Islet precursor cell (in vitro differentiated cells): ENCODE data around the gene MAN1C1.

ENCODE experiments used
- DNase-seq: peaks from one replicate; pipeline ENCODE4 v3.0.0-alpha.2; 2018

The MAN1C1 gene

GRCh38 chr1:25821630-25822091, 205.1 kb downstream of the MAN1C1 start:
- DNase-seq = no peak

GRCh38 chr1:25825605-25826004, 209.0 kb downstream of the MAN1C1 start:
- DNase-seq = no peak

GRCh38 chr1:25826571-25826970, 210.0 kb downstream of the MAN1C1 start:
- DNase-seq = peak; percentile 54

DNA sequence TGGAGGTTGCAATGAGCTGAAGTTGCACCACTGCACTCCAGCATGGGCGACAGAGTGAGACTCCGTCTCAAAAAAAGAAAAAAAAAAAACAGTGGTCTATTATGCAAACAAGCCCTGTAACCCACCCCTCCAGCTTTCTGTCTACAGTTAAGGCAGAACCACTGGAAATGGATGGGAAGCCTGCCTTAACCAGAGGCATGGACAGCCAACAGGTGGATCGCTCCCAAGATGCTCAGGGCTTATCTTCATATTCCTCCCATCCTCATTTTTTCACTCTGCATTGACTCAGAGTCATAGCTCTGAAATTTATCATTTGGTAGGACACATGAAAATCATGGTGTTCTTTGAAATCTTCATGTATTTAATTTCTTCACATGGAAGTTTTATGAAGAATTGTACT, 211.9 kb downstream of the MAN1C1 start:
- no peak for DNase-seq

DNA sequence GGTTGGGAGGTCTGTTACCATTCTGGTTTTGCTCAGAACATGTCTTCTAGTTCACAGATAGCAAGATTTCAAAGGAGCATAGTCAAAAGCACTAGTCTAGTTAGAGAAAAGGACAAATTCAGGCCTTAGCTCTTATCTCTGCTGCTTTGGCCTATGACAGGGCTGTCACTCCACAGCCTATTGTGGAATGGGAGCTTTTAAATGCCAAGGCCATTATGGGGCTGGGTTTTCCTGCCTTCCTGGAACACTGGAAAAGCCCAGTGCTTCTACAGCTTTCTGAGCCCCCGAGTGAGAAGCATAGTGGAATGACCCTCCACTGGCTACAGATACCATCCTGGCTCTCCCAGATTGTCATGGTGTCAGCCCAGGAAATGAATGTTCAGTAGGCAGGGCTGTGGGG, 212.5 kb downstream of the MAN1C1 start:
- DNase-seq = no peak

DNA sequence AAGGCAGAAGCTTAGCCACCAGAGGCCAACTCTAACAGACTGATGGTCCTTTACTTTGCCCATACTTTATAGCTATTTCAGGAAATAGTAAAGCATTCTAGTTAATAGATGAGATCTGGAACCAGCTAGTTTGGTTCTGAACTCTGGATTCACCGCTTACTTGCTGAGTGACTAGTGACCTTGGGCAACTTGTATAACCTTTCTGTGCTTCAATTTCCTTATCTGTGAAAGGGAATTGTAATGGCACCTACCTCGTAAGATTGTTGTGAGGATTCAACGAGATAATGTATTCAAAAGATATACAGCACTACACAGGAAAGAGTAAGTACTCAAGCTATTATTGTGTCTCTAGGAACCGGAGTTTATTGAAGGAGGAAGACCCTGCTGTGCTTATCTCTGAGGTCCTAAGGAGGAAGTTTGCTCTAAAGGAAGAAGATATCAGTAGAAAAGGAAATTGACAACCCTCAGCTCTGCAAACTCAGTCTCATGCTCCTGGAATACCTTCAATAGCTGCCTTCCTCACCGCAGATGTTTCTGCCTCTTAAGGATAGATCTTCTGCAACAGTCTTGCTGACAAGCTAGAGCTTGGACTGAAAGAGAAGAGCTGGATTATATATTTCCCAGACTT, 215.1 kb downstream of the MAN1C1 start:
- DNase-seq = no peak

DNA sequence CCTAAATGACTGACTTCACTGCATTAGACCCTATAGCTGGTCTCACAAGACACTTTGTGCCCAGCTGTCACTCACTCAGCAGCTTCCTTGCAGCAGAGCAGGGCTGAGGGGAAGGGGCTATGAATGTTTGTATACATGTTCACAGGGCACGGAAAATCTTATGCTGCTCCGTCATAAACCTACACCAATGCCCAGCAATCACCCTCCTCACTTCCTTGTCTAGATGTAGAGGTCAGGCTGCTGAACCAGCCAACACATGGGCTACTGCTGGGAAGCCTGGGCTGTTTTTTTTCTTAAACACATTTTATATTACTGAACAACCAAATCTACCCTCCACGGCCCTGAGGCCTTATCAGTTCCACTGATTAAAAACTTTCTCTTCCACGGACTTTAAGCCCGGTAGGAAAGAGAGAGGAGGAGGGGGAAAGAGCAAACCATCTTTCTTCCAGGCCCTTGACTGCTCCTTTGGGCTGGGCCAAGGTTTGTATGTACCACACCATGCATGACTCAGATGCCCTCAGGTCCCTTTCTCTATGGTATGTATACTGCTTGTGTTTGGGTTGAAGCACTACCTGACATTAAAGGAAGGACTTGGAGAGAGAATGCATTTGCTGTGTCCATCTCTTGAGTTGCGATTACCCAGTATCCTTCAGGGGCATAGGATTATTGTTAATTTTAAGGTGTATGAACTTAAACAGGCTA, 215.9 kb downstream of the MAN1C1 start:
- DNase-seq = peak; percentile 76

DNA sequence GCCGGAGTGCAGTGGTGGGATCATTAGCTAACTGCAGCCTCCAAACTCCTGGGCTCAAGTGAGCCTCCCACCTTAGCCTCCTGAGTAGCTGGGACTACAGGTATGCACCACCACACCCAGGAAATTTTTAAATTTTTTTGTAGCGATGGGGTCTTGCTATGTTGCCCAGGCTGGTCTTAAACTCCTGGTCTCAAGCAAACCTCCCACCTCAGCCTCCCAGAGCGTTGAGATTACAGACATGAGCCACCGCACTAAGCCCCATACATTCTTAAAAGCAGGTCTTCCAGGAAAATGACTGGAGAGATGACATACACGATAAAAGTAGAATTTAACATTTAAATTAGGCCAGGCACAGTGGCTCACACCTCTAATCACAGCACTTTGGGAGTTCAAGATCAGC, 216.6 kb downstream of the MAN1C1 start:
- no peak for DNase-seq
